T-cell (primary cell): ENCODE results near the gene C8G. TPM values are rescaled to one million over a fixed set of nuclear protein-coding genes. Genes with fewer than 3 reads are reported as not detected.

ENCODE experiments used
- ATAC-seq, 4 experiments: fragments of 200-7000 bp in 3 of 4; fragments of 150-1000 bp in 1 of 4; cut with Tn5 transposase; replicated peaks in 1 of 4; 1 replicate in 3 of 4; 2 replicates in 1 of 4; pipeline ENCODE4 v1.10.0; 2021; ENCODE audit warnings: moderate library complexity in 3 of 4, mild to moderate bottlenecking in 2 of 4, moderate number of reproducible peaks in 1 of 4
- CTCF ChIA-PET, 2 donors: fragments of 300-600 bp; sonication (Branson Sonifier 250); formaldehyde crosslinking; loops; one replicate each; lab custom pipeline; 2022; ENCODE audit warnings: antibody characterized with exemption in 2 of 2; lab: Charles Lee
- POLR2A ChIA-PET, 2 donors: fragments of 300-600 bp; sonication (Branson Sonifier 250); formaldehyde crosslinking; loops; one replicate each; lab custom pipeline; 2022; ENCODE audit warnings: antibody characterized with exemption in 2 of 2; lab: Charles Lee
- DNase-seq, 35 experiments: peaks; one replicate each; pipeline versions ENCODE4 v3.0.0 to v3.0.0-alpha.2; 2013 to 2023
- H3K27ac ChIP-seq: one replicate; pipeline ENCODE4 v1.5.1; 2013; ENCODE audit warnings: low read length
- H3K27me3 ChIP-seq, 2 experiments: replicated peaks in 1 of 2; 1 replicate in 1 of 2; 2 replicates in 1 of 2; pipeline versions ENCODE4 v1.6.1 to v1.7.0; 2013; ENCODE audit warnings: low read length in 1 of 2, mixed read lengths in 1 of 2; ENCODE audit not compliant: control insufficient read depth in 2 of 2, insufficient read depth in 2 of 2; ENCODE audit errors: extremely low read depth in 1 of 2
- H3K36me3 ChIP-seq, 2 donors: 1 replicate in 1 of 2; 2 replicates in 1 of 2; pipeline versions ENCODE4 v1.6.1 to v1.7.0; 2013; ENCODE audit warnings: low read length in 1 of 2; ENCODE audit not compliant: control insufficient read depth in 2 of 2, insufficient read depth in 1 of 2; ENCODE audit errors: extremely low read depth in 1 of 2
- H3K4me1 ChIP-seq, 2 experiments: 1 replicate in 1 of 2; 2 replicates in 1 of 2; pipeline versions ENCODE4 v1.6.1 to v1.7.0; 2013; ENCODE audit warnings: low read length in 2 of 2, mixed read lengths in 1 of 2; ENCODE audit not compliant: insufficient read depth in 2 of 2, control insufficient read depth in 1 of 2; ENCODE audit errors: extremely low read depth in 1 of 2
- H3K4me3 ChIP-seq, 2 donors: 1 replicate in 1 of 2; 2 replicates in 1 of 2; pipeline versions ENCODE4 v1.5.1 to v1.7.0; 2013; ENCODE audit warnings: mild to moderate bottlenecking in 2 of 2, low read length in 1 of 2, moderate library complexity in 1 of 2; ENCODE audit not compliant: control insufficient read depth in 1 of 2; ENCODE audit errors: extremely low read depth in 1 of 2
- H3K9me3 ChIP-seq: 2 replicates; pipeline ENCODE4 v1.7.0; 2013
- H3K27ac Mint-ChIP-seq, 2 donors: one replicate each; pipeline ENCODE4 v1.8.0; 2020 to 2021; ENCODE audit warnings: mild to moderate bottlenecking in 2 of 2, mixed read lengths in 2 of 2
- H3K27me3 Mint-ChIP-seq, 2 donors: one replicate each; pipeline ENCODE4 v1.8.0; 2021 to 2022; ENCODE audit warnings: mixed read lengths in 2 of 2
- H3K36me3 Mint-ChIP-seq: one replicate; pipeline ENCODE4 v1.8.0; 2021; ENCODE audit warnings: mixed read lengths
- H3K4me1 Mint-ChIP-seq, 3 donors: one replicate each; pipeline ENCODE4 v1.8.0; 2020 to 2022; ENCODE audit warnings: mixed read lengths in 3 of 3, mild to moderate bottlenecking in 1 of 3
- H3K4me3 Mint-ChIP-seq, 3 donors: one replicate each; pipeline ENCODE4 v1.8.0; 2020 to 2022; ENCODE audit warnings: mild to moderate bottlenecking in 3 of 3, mixed read lengths in 3 of 3, moderate library complexity in 3 of 3
- H3K9me3 Mint-ChIP-seq, 3 donors: one replicate each; pipeline ENCODE4 v1.8.0; 2020 to 2022; ENCODE audit warnings: mixed read lengths in 3 of 3
- WGBS: methylation state at CpG from one replicate; pipeline ENCODE4 v1.1.5; 2013; ENCODE audit warnings: missing lambda C conversion rate; ENCODE audit not compliant: insufficient coverage; 5-methylcytosine and 5-hydroxymethylcytosine counted together
- total RNA-seq, 35 experiments: library from RNA in 6 of 35; stranded (reverse) in 6 of 35; fragments of 120-200 nt in 1 of 35; gene quantifications; one replicate each; pipeline versions ENCODE4 v1.2.1 to v1.2.4 and lab custom pipeline; 2013 to 2026

The C8G gene
- total RNA-seq, 5 donors from 2014 or later (not counting 1 experiment from before 2014, with no cell fraction given), result 1.7 to 3.8 (median 3.2) TPM

DNA sequence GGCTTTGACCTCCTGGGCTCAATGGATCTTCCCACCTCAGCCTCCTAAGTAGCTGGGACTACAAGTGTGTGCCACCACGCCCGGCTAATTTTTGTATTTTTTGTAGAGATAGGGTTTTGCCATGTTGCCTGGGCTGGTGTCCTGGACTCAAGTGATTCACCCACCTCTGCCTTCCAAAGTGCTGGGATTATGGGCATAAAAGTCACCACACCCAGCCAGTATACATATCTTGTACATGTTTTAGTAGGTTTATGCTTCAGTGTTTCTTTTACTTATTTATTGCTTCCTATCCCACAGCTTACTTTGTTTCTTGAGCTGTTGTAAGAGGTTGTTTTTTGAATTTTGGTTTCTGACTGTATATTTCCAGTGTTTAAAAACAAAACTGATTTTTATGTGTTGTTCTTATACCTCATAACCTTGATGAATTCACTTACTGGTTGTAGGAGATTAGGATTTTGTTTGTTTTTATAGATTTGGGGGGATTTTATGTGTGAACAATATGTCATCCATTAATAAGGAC lies 13.4 kb upstream of the C8G start:
- Histone ChIP-seq H3K27ac (no peak overlapping the region), H3K36me3 (peaks cover 0 to 3% of the 10 kb centered on the region in 2 donors), H3K9me3 (no peaks in the 10 kb centered on the region), H3K4me3 (no peak overlapping the region), H3K27me3 (no peaks in the 10 kb centered on the region), H3K4me1 (no peaks in the 10 kb centered on the region)
- peaks cover 8% of the 10 kb centered on the region for H3K36me3 Mint-ChIP-seq
- DNase-seq (no peak), ATAC-seq (no peak)
- H3K4me1 Mint-ChIP-seq, result peaks cover 2 to 10% (median 7%) of the 10 kb centered on the region in 3 donors
- H3K27ac Mint-ChIP-seq, result peak overlapping the region in 1 of 2 donors; percentile 71
- no peak overlapping the region for H3K4me3 Mint-ChIP-seq
- WGBS, result no CpG with 5 or more reads among the region's 2 CpGs
- POLR2A ChIA-PET, result no interaction called here
- no peaks in the 10 kb centered on the region for H3K27me3 Mint-ChIP-seq
- H3K9me3 Mint-ChIP-seq, result no peaks in the 10 kb centered on the region
- CTCF ChIA-PET, result interaction anchor here in 1 of 2 donors (0.9 kb wide), 1 partner anchor 104 kb away, joined by 4 read pairs; no protein-coding TSS in a partner anchor

DNA sequence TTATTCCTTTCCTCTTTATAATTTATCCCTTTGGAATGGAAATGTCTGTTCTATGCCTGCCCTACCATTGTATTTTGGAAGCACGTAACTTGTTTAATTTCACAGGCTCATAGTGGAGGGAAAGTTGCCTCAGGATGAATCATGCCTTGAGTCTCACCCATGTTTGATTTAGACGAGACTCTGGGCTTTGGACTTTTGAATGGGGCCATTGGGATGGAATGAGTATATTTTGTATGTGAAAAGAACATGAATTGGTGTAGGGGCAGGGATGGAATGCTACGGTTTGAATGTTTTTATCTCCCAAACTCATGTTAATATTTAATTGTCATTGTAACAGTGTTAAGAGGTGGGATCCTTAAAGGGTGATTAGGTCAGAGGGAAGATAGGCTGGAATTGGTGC lies 10.8 kb upstream of the C8G start:
- peaks cover 7% of the 10 kb centered on the region for H3K36me3 Mint-ChIP-seq
- H3K27ac Mint-ChIP-seq, result no peak overlapping the region
- H3K4me1 ChIP-seq, result no peaks in the 10 kb centered on the region
- no peak for ATAC-seq
- 86% methylated on average over 1 of the region's 3 CpGs for whole genome bisulfite sequencing
- no peak for DNase-seq
- H3K4me3 Mint-ChIP-seq, result no peak overlapping the region
- peaks cover 0 to 12% (median 7%) of the 10 kb centered on the region in 3 donors for H3K4me1 Mint-ChIP-seq
- no peaks in the 10 kb centered on the region for H3K9me3 ChIP-seq
- H3K9me3 Mint-ChIP-seq, result no peaks in the 10 kb centered on the region
- POLR2A ChIA-PET, result no interaction called here
- H3K27ac ChIP-seq, result no peak overlapping the region
- no peaks in the 10 kb centered on the region for H3K27me3 Mint-ChIP-seq
- CTCF ChIA-PET, result no interaction called here
- no peak overlapping the region for H3K4me3 ChIP-seq
- H3K36me3 ChIP-seq, result peaks cover 0 to 3% of the 10 kb centered on the region in 2 donors
- no peaks in the 10 kb centered on the region for H3K27me3 ChIP-seq

DNA sequence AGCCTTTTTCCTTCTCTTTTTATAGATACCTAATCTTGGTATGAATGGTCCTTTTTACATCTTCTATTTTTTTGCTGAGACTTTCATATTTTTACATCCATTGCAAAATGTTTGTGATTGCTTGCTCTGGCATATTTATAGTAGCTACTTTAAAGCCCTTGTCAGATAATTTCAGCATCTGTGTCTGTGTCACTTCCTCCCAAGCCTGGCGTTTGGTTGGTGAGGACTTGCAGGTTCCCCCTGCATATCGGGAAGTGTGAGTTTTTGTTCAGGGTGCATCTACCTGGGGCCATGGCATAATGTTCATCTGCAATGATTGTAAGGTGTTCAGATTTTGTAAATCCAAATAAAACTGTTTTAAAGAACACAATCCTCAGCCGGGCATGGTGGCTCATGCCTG lies 9.4 kb upstream of the C8G start:
- ATAC-seq (no peak), DNase-seq (no peak)
- ChIA-PET POLR2A (no interaction called here), CTCF (no interaction called here)
- WGBS, result 100% methylated on average over 1 of the region's 3 CpGs
- H3K9me3 Mint-ChIP-seq, result no peaks in the 10 kb centered on the region
- Histone ChIP-seq H3K9me3 (no peaks in the 10 kb centered on the region), H3K36me3 (peaks cover 10 to 11% of the 10 kb centered on the region in 2 donors), H3K27me3 (no peaks in the 10 kb centered on the region), H3K4me3 (no peak overlapping the region), H3K4me1 (no peaks in the 10 kb centered on the region), H3K27ac (no peak overlapping the region)
- H3K27ac Mint-ChIP-seq, result no peak overlapping the region
- peaks cover 14% of the 10 kb centered on the region for H3K36me3 Mint-ChIP-seq
- no peak overlapping the region for H3K4me3 Mint-ChIP-seq
- peaks cover 0 to 12% (median 7%) of the 10 kb centered on the region in 3 donors for H3K4me1 Mint-ChIP-seq
- no peaks in the 10 kb centered on the region for H3K27me3 Mint-ChIP-seq

DNA sequence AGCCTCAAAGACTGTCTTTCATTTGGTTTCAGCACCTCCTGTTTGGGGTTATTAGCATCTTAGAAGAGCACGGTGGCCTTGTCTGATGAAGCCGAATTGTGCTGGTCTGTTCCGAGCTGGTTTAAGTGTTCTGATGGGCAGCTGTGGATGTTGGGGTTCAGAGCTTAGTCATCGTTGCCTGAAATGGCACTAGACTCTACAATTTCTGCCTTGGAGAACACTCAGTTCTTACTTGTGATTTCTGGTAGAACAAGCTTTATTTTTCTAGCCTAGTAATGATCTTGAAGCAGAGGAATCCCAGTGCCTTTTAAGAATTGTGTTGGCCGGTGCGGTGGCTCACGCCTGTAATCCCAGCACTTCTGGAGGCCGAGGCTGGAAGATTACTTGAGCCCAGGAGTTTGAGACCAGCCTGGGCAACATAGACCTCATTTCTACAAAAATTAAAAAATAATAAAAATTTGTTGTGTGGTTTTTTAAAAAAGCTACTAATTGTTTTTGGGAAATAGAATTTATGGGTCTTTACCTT lies 8.3 kb upstream of the C8G start:
- Mint-ChIP-seq H3K9me3 (no peaks in the 10 kb centered on the region), H3K4me3 (no peak overlapping the region), H3K4me1 (peaks cover 0 to 12% (median 7%) of the 10 kb centered on the region in 3 donors), H3K27ac (no peak overlapping the region), H3K36me3 (peaks cover 19% of the 10 kb centered on the region), H3K27me3 (no peaks in the 10 kb centered on the region)
- 71% methylated on average over 1 of the region's 8 CpGs for WGBS
- ChIA-PET CTCF (no interaction called here), POLR2A (no interaction called here)
- Histone ChIP-seq H3K36me3 (peaks cover 20% of the 10 kb centered on the region in 2 donors), H3K4me3 (no peak overlapping the region), H3K4me1 (peaks cover 0 to 5% of the 10 kb centered on the region in 2 experiments), H3K27me3 (no peaks in the 10 kb centered on the region), H3K27ac (no peak overlapping the region), H3K9me3 (no peaks in the 10 kb centered on the region)
- ATAC-seq (no peak), DNase-seq (no peak)

DNA sequence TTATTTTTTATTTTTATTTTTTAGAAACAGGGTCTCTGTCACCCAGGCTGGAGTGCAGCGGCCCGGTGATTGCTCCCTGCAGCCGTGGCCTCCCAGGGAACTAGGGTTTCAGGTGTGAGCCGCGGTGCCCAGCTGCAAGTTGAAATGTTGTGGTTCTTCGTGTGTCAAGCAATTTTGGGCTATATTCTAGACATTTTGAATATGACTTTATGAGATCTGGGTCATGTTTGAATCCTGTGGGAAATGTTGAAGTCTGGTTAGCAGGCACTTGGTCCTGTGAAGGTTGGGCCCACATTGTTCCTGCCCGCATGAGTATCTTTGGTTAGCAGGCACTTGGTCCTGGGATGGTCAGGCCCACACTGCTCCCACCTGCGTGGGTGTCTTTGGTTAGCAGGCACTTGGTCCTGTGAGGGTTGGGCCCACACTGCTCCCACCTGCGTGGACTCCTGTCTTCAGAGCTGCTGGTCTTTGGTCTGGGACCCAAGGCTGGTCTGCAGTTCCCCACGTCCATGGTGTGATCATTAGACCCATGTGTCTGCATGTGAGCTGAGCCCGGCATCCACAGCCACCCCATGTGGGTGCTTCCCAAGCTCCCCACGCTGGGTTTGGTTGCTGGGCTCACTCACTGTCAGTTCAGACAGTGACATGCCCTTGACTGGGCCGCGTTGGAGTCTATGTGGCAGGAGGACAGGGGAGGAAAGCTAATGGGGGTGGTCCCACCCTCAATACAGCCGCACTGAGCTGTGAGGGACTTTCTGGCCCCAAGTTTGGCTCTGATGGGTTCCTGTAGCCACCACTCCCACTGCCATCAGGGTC lies 7.6 kb upstream of the C8G start:
- WGBS, result 84% methylated on average over 11 of the region's 15 CpGs
- Histone ChIP-seq H3K36me3 (peaks cover 25 to 27% of the 10 kb centered on the region in 2 donors), H3K4me3 (no peak overlapping the region), H3K9me3 (no peaks in the 10 kb centered on the region), H3K4me1 (peaks cover 0 to 7% of the 10 kb centered on the region in 2 experiments), H3K27ac (no peak overlapping the region), H3K27me3 (no peaks in the 10 kb centered on the region)
- no peak for ATAC-seq
- Mint-ChIP-seq H3K4me1 (peaks cover 0 to 11% (median 7%) of the 10 kb centered on the region in 3 donors), H3K4me3 (no peak overlapping the region), H3K27ac (no peak overlapping the region), H3K36me3 (peaks cover 23% of the 10 kb centered on the region), H3K27me3 (no peaks in the 10 kb centered on the region), H3K9me3 (no peaks in the 10 kb centered on the region)
- no peak for DNase-seq
- CTCF ChIA-PET, result no interaction called here
- POLR2A ChIA-PET, result interaction anchor here in 1 of 2 donors (0.6 kb wide), 1 partner anchor 174 kb away, joined by 8 read pairs; no protein-coding TSS in a partner anchor

DNA sequence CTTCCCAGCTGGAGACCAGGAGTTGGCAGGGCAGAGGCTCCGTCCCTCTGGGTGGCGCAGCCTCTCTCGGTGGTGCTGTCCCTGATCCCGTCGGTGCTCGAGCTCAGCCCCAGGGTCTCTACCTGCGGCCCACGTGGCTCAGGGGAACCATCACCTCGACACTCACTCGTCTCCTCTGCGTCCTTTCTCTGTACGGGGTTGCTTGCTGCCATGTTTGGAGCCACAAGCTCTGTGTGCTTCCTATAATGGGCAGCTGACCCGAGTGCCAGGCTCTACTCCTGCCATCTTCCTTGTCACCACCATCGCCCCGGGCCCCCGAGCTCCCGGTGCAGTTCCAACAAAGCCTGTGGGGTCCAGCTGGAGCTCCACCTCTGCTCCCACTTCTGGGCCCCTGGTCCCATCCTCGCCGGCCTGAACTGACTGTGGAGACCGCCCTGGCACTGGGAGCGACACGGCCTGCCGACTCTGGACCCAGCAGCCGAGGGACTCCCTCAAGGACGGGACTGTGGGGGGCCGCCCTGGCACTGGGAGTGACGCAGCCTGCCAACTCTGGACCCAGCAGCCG lies 5.5 kb upstream of the C8G start:
- Histone ChIP-seq H3K4me1 (peaks cover 2 to 22% of the 10 kb centered on the region in 2 experiments), H3K9me3 (no peaks in the 10 kb centered on the region), H3K27ac (no peak overlapping the region), H3K4me3 (no peak overlapping the region), H3K27me3 (no peaks in the 10 kb centered on the region), H3K36me3 (peaks cover 25 to 33% of the 10 kb centered on the region in 2 donors)
- ATAC-seq (no peak), DNase-seq (no peak)
- Mint-ChIP-seq H3K4me1 (peaks cover 0 to 17% (median 4%) of the 10 kb centered on the region in 3 donors), H3K4me3 (no peak overlapping the region), H3K36me3 (peaks cover 23% of the 10 kb centered on the region), H3K27ac (peak overlapping the region in 1 of 2 donors; percentile 39), H3K27me3 (no peaks in the 10 kb centered on the region), H3K9me3 (no peaks in the 10 kb centered on the region)
- WGBS, result 95% methylated on average over 28 of the region's 28 CpGs
- ChIA-PET POLR2A (no interaction called here), CTCF (interaction anchor here in 1 of 2 donors (0.6 kb wide), 1 partner anchor 873 kb away, joined by 6 read pairs; no protein-coding TSS in a partner anchor)
